HepG2 (cell line): ENCODE measurements around the gene ABTB2. TPM values are rescaled to one million over a fixed set of nuclear protein-coding genes. Genes with fewer than 3 reads are reported as not detected.
A peak's percentile ranks its signal among the peaks of the same experiment; 100 is the strongest.

Experiments
- BORCS8-MEF2B ChIP-seq: sonication (generic); formaldehyde crosslinking; IDR thresholded peaks from 2 replicates; pipeline ENCODE4 v1.8.0; 2022; ENCODE audit warnings: mild to moderate bottlenecking, missing genetic modification reagents
- CENPX ChIP-seq: sonication (generic); formaldehyde crosslinking; IDR thresholded peaks from 2 replicates; pipeline ENCODE4 v1.9.0; 2021; ENCODE audit warnings: mild to moderate bottlenecking, missing genetic modification reagents, moderate library complexity
- ERF ChIP-seq: IDR thresholded peaks from 2 replicates; pipeline ENCODE4 v1.6.1; 2018; ENCODE audit warnings: missing biosample characterization, missing genetic modification reagents
- FOXA3 ChIP-seq: IDR thresholded peaks from 2 replicates; pipeline ENCODE4 v1.6.1; 2016; ENCODE audit warnings: missing genetic modification reagents, missing compliant biosample characterization
- KDM4B ChIP-seq: sonication (generic); formaldehyde crosslinking; IDR thresholded peaks from 2 replicates; pipeline ENCODE4 v1.4.0; 2020; ENCODE audit warnings: missing genetic modification reagents
- MIER2 ChIP-seq: IDR thresholded peaks from 2 replicates; pipeline ENCODE4 v1.6.1; 2016; ENCODE audit warnings: missing biosample characterization, missing genetic modification reagents
- PITX1 ChIP-seq: sonication (generic); formaldehyde crosslinking; IDR thresholded peaks from 2 replicates; pipeline ENCODE4 v1.5.1; 2020; ENCODE audit warnings: mild to moderate bottlenecking, missing genetic modification reagents
- SAP130 ChIP-seq: IDR thresholded peaks from 2 replicates; pipeline ENCODE4 v1.6.1; 2016; ENCODE audit warnings: low read depth
- ZNF317 ChIP-seq: sonication (generic); formaldehyde crosslinking; IDR thresholded peaks from 2 replicates; pipeline ENCODE4 v1.5.0; 2020; ENCODE audit warnings: mild to moderate bottlenecking, missing genetic modification reagents
- ZNF451 ChIP-seq: sonication (generic); formaldehyde crosslinking; IDR thresholded peaks from 2 replicates; pipeline ENCODE4 v1.5.0; 2020; ENCODE audit warnings: mild to moderate bottlenecking, missing genetic modification reagents
- ZNF572 ChIP-seq: sonication (generic); formaldehyde crosslinking; IDR thresholded peaks from 2 replicates; pipeline ENCODE4 v1.5.1; 2020; ENCODE audit warnings: mild to moderate bottlenecking, missing genetic modification reagents
- ZNF772 ChIP-seq: sonication (generic); formaldehyde crosslinking; IDR thresholded peaks from 2 replicates; pipeline ENCODE4 v1.5.0; 2020; ENCODE audit warnings: mild to moderate bottlenecking, missing genetic modification reagents
- polyA plus RNA-seq, 8 experiments: library from polyadenylated mRNA; depleted of rRNA in 3 of 8; stranded (reverse) in 7 of 8; unstranded in 1 of 8; fragments of >200 nt; fragmentation: Illumina TruSeq in 4 of 8; extraction: Trizol in 4 of 8; gene quantifications; 2 replicates each; pipeline versions ENCODE4 v1.2.1 to v1.2.3, GENCODE V29; 2011 to 2016; ENCODE audit warnings: low read depth in 4 of 8, missing spikeins in 1 of 8, mixed read lengths in 1 of 8; ENCODE audit not compliant: insufficient read depth in 1 of 8
- total RNA-seq, 5 experiments: library from RNA; depleted of rRNA; stranded (reverse); fragments of >200 nt; fragmentation: Illumina TruSeq; extraction: Trizol; gene quantifications; 2 replicates each; pipeline ENCODE4 v1.2.3, GENCODE V29; 2016; ENCODE audit warnings: low read depth in 1 of 5
- TF ChIP-seq, protein P1 (sequence below): sonication (generic); formaldehyde crosslinking; conservative IDR thresholded peaks from 2 replicates; pipeline ENCODE4 v1.4.0; 2020; ENCODE audit warnings: missing genetic modification reagents
- TF ChIP-seq, protein P2 (sequence below): sonication (generic); formaldehyde crosslinking; IDR thresholded peaks from 2 replicates; pipeline ENCODE4 v1.4.0; 2020; ENCODE audit warnings: missing genetic modification reagents
- TF ChIP-seq, protein P3 (sequence below): sonication (generic); formaldehyde crosslinking; IDR thresholded peaks from 2 replicates; pipeline ENCODE4 v1.5.0; 2020; ENCODE audit warnings: missing genetic modification reagents
- TF ChIP-seq, protein P4 (sequence below): sonication (generic); formaldehyde crosslinking; IDR thresholded peaks from 2 replicates; pipeline ENCODE4 v1.4.0; 2020; ENCODE audit warnings: missing genetic modification reagents
- TF ChIP-seq, protein P5 (sequence below): sonication (generic); formaldehyde crosslinking; IDR thresholded peaks from 2 replicates; pipeline ENCODE4 v1.4.0; 2020; ENCODE audit warnings: low read depth, missing genetic modification reagents

The ABTB2 gene
- total and polyA plus RNA-seq, 2 of the 13 experiments (the other 11 are each of a cell fraction or from before 2014, with no cell fraction given) = 5.1 to 15.4 TPM

DNA sequence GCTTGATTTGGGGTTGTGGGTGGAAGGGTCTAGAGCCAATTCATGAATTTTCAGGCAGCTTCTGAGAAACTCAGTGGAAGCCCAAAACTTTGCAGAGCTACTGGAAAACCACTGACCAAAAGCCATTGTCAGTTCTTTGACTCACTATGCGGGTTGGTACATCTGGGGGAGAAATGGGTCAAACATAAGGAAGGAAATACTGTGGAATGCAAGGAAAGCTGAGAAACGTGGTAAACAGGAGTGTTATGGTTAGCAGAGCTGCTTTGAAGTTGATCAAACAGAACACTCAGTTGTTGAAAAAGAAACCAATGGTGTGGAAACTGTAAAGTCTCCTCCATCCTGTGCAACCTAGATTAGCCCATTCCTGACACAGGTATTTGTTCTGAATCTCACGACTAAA lies 6.3 kb upstream of the ABTB2 start (continued):
- TF ChIP-seq PITX1 (CRISPR knock-in tag) = no peak
- TF ChIP-seq ZNF572 (CRISPR knock-in tag) = no peak
- TF ChIP-seq KDM4B = no peak
- TF ChIP-seq, protein P1, sequence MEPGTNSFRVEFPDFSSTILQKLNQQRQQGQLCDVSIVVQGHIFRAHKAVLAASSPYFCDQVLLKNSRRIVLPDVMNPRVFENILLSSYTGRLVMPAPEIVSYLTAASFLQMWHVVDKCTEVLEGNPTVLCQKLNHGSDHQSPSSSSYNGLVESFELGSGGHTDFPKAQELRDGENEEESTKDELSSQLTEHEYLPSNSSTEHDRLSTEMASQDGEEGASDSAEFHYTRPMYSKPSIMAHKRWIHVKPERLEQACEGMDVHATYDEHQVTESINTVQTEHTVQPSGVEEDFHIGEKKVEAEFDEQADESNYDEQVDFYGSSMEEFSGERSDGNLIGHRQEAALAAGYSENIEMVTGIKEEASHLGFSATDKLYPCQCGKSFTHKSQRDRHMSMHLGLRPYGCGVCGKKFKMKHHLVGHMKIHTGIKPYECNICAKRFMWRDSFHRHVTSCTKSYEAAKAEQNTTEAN (CRISPR knock-in tag) = peak; percentile 85; the same call in 1 of the 2 replicates
- peak; percentile 72 for TF ChIP-seq FOXA3 (CRISPR knock-in tag)
- TF ChIP-seq, protein P2, sequence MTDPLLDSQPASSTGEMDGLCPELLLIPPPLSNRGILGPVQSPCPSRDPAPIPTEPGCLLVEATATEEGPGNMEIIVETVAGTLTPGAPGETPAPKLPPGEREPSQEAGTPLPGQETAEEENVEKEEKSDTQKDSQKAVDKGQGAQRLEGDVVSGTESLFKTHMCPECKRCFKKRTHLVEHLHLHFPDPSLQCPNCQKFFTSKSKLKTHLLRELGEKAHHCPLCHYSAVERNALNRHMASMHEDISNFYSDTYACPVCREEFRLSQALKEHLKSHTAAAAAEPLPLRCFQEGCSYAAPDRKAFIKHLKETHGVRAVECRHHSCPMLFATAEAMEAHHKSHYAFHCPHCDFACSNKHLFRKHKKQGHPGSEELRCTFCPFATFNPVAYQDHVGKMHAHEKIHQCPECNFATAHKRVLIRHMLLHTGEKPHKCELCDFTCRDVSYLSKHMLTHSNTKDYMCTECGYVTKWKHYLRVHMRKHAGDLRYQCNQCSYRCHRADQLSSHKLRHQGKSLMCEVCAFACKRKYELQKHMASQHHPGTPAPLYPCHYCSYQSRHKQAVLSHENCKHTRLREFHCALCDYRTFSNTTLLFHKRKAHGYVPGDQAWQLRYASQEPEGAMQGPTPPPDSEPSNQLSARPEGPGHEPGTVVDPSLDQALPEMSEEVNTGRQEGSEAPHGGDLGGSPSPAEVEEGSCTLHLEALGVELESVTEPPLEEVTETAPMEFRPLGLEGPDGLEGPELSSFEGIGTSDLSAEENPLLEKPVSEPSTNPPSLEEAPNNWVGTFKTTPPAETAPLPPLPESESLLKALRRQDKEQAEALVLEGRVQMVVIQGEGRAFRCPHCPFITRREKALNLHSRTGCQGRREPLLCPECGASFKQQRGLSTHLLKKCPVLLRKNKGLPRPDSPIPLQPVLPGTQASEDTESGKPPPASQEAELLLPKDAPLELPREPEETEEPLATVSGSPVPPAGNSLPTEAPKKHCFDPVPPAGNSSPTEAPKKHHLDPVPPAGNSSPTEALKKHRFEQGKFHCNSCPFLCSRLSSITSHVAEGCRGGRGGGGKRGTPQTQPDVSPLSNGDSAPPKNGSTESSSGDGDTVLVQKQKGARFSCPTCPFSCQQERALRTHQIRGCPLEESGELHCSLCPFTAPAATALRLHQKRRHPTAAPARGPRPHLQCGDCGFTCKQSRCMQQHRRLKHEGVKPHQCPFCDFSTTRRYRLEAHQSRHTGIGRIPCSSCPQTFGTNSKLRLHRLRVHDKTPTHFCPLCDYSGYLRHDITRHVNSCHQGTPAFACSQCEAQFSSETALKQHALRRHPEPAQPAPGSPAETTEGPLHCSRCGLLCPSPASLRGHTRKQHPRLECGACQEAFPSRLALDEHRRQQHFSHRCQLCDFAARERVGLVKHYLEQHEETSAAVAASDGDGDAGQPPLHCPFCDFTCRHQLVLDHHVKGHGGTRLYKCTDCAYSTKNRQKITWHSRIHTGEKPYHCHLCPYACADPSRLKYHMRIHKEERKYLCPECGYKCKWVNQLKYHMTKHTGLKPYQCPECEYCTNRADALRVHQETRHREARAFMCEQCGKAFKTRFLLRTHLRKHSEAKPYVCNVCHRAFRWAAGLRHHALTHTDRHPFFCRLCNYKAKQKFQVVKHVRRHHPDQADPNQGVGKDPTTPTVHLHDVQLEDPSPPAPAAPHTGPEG (CRISPR knock-in tag) = no peak
- no peak for TF ChIP-seq ERF
- peak; percentile 75 for TF ChIP-seq SAP130
- TF ChIP-seq, protein P3, sequence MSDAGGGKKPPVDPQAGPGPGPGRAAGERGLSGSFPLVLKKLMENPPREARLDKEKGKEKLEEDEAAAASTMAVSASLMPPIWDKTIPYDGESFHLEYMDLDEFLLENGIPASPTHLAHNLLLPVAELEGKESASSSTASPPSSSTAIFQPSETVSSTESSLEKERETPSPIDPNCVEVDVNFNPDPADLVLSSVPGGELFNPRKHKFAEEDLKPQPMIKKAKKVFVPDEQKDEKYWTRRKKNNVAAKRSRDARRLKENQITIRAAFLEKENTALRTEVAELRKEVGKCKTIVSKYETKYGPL (CRISPR knock-in tag) = no peak
- no peak for TF ChIP-seq CENPX
- no peak for TF ChIP-seq BORCS8-MEF2B (CRISPR knock-in tag)
- TF ChIP-seq, protein P4, sequence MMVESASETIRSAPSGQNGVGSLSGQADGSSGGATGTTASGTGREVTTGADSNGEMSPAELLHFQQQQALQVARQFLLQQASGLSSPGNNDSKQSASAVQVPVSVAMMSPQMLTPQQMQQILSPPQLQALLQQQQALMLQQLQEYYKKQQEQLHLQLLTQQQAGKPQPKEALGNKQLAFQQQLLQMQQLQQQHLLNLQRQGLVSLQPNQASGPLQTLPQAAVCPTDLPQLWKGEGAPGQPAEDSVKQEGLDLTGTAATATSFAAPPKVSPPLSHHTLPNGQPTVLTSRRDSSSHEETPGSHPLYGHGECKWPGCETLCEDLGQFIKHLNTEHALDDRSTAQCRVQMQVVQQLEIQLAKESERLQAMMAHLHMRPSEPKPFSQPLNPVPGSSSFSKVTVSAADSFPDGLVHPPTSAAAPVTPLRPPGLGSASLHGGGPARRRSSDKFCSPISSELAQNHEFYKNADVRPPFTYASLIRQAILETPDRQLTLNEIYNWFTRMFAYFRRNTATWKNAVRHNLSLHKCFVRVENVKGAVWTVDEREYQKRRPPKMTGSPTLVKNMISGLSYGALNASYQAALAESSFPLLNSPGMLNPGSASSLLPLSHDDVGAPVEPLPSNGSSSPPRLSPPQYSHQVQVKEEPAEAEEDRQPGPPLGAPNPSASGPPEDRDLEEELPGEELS (CRISPR knock-in tag) = peak; percentile 86
- no peak for TF ChIP-seq MIER2 (CRISPR knock-in tag)
- TF ChIP-seq ZNF317 (CRISPR knock-in tag) = no peak
- TF ChIP-seq ZNF451 (CRISPR knock-in tag) = no peak
- TF ChIP-seq, protein P5, sequence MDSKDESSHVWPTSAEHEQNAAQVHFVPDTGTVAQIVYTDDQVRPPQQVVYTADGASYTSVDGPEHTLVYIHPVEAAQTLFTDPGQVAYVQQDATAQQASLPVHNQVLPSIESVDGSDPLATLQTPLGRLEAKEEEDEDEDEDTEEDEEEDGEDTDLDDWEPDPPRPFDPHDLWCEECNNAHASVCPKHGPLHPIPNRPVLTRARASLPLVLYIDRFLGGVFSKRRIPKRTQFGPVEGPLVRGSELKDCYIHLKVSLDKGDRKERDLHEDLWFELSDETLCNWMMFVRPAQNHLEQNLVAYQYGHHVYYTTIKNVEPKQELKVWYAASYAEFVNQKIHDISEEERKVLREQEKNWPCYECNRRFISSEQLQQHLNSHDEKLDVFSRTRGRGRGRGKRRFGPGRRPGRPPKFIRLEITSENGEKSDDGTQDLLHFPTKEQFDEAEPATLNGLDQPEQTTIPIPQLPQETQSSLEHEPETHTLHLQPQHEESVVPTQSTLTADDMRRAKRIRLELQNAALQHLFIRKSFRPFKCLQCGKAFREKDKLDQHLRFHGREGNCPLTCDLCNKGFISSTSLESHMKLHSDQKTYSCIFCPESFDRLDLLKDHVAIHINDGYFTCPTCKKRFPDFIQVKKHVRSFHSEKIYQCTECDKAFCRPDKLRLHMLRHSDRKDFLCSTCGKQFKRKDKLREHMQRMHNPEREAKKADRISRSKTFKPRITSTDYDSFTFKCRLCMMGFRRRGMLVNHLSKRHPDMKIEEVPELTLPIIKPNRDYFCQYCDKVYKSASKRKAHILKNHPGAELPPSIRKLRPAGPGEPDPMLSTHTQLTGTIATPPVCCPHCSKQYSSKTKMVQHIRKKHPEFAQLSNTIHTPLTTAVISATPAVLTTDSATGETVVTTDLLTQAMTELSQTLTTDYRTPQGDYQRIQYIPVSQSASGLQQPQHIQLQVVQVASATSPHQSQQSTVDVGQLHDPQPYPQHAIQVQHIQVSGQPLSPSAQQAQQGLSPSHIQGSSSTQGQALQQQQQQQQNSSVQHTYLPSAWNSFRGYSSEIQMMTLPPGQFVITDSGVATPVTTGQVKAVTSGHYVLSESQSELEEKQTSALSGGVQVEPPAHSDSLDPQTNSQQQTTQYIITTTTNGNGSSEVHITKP = peak; percentile 49; the same call in 1 of the 2 replicates
- no peak for TF ChIP-seq ZNF772 (CRISPR knock-in tag)
